ENCODE data around the gene DBH.

DNA sequence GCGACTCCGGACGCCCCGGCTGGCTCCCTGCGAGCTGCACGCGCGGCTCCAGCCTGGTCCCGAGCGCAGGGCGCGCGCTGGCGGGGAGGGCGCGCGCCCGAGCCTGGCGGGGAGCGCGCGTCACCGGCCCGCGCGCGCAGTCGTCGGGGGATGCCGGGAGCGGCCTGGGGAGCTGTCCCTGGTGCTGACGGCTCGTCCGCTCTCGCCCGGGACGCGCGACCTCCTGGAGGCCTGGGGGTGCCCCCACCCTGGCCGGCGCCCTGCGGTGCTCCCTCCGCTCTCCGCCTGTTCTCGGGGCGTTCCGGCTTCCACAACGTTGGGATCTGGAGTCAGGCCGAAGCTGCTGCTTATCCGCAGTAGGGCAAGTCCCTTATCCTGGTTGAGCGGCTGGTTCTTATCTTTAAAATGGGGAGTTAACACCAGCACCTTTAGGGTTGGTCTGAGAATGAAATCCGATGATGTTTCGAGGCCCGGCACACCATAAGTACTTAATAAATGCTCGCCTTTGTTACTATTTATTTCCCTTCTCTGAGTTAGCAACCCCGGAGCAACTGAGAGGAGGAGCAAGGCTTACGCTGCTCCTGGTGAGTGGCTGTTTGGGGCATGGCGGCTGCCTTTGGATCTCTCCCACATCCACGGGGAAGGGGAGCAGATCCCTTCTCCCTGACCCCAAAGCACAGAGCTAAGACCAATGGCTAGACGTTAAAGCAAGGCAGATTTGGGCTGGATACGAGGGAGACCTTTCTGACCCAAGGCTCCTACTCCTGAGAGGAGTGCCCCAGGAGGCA lies 26.7 kb upstream of the DBH start, which contains the start of gene FAM163B:
- TF ChIP-seq, protein P1, sequence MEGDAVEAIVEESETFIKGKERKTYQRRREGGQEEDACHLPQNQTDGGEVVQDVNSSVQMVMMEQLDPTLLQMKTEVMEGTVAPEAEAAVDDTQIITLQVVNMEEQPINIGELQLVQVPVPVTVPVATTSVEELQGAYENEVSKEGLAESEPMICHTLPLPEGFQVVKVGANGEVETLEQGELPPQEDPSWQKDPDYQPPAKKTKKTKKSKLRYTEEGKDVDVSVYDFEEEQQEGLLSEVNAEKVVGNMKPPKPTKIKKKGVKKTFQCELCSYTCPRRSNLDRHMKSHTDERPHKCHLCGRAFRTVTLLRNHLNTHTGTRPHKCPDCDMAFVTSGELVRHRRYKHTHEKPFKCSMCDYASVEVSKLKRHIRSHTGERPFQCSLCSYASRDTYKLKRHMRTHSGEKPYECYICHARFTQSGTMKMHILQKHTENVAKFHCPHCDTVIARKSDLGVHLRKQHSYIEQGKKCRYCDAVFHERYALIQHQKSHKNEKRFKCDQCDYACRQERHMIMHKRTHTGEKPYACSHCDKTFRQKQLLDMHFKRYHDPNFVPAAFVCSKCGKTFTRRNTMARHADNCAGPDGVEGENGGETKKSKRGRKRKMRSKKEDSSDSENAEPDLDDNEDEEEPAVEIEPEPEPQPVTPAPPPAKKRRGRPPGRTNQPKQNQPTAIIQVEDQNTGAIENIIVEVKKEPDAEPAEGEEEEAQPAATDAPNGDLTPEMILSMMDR (IDR thresholded peaks at IDR 0.05): no peak
- TF ChIP-seq POLR2A (IDR thresholded peaks at IDR 0.05) (no peak), POLR2AphosphoS5 (IDR thresholded peaks at IDR 0.05) (no peak), EP300 (IDR thresholded peaks at IDR 0.05) (no peak)

All from sigmoid colon (tissue), 4 donors.